Sciatic nerve (tissue), 2 donors: ENCODE data around the gene RTN4RL1. TPM values are rescaled to one million over a fixed set of nuclear protein-coding genes. Genes with fewer than 3 reads are reported as not detected.

Experiments
- ATAC-seq: fragments of 200-7000 bp; cut with Tn5 transposase; one replicate; pipeline ENCODE4 v1.9.1; 2020; ENCODE audit warnings: mild to moderate bottlenecking, moderate library complexity
- DNase-seq: peaks from one replicate; pipeline ENCODE4 v3.0.0-alpha.2; 2020; ENCODE audit warnings: low spot score
- intact Hi-C: fragments of 100-400 bp; cut with DNase I; formaldehyde crosslinking; loops from one replicate; pipeline ENCODE4 v1.14.2; 2022
- total RNA-seq: library from RNA; stranded (reverse); fragmentation: NEBNext Ultra II Directional; extraction: Animal tissue kit (Norgen Biotek cat#: 25700); gene quantifications from one replicate; pipeline ENCODE4 v1.2.1, GENCODE V29; 2021
- donor health status: DM: no; HTN: no; CAD: no.
- donor health status: DM: no; HTN: no; CAD: no.

RTN4RL1 gene
- total RNA-seq, 1 donor from 2014 or later: 5.8 TPM

GRCh38 chr17:2060681-2061440 is 35.7 kb upstream of the RTN4RL1 start:
- peak; percentile 21 for ATAC-seq
- intact Hi-C loops: no loop called here
- no peak for DNase-seq

- no peak for DNase-seq
- no peak for ATAC-seq
- intact Hi-C loops: no loop called here
These were observed 35.2 kb upstream of the RTN4RL1 start for GRCh38 chr17:2060385-2060658.

GRCh38 chr17:2059547-2060384 is 34.6 kb upstream of the RTN4RL1 start:
- no peak for DNase-seq

GRCh38 chr17:2058586-2059546 is 33.7 kb upstream of the RTN4RL1 start:
- peak; percentile 11 for ATAC-seq
- DNase-seq: peak; percentile 91
- intact Hi-C loops: no loop called here

More at GRCh38 chr17:2059547-2060384, 34.6 kb upstream of the RTN4RL1 start:
- no peak for ATAC-seq
- intact Hi-C loops: no loop called here

GRCh38 chr17:2057760-2058585 is 32.8 kb upstream of the RTN4RL1 start:
- ATAC-seq (no peak), DNase-seq (no peak)
- intact Hi-C loops: no loop called here

- DNase-seq: no peak
- ATAC-seq: no peak
- intact Hi-C loops: no loop called here
These were observed 32.1 kb upstream of the RTN4RL1 start for GRCh38 chr17:2057175-2057759.

- DNase-seq (no peak), ATAC-seq (no peak)
- intact Hi-C loops: no loop called here
These were observed 31.4 kb upstream of the RTN4RL1 start for GRCh38 chr17:2056206-2057174.

- DNase-seq (no peak), ATAC-seq (no peak)
- intact Hi-C loops: loop anchor here (2.0 kb wide), 1 partner anchor 189 kb away; no protein-coding TSS in a partner anchor
These were observed 30.4 kb upstream of the RTN4RL1 start for GRCh38 chr17:2055292-2056205.

DNA sequence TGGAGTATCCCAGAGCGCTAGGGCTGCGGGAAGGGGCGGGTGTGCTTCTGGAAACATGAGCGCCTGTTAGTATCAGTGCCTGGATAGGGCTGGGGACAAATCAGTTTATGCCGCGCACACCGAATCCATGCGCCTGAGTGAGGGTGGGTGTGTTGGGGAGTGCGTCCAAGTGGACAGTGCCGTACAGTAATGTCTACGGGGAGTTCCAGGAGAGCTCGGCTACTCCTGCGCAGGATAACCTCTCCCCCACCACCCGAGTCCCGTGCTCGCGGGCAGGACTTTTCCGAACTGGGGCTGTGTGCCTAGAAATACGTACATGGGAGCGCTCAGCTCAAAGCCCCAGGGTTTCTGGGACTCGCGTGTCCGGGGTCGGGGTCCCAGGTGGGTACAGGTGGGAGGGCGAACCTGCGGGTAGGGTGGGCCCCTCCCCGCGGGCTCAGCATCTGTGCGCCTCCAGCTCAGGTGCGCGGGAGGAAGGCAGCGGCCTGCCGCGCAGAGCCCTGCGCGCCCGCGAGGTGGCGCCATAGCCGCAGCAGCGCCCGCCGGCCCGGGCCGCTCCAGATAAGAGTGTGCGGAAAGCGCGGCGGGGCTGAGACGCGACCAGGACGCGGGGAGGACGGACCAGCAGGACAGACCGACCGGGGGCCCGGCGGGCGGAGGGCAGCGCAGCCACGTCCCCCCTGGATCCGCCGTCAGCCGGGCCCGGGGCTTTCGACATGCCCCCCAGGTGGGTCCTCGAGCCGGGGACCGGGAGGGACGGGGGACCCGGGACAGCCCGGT is 29.6 kb upstream of the RTN4RL1 start, which contains the start of gene HIC1:
Gene HIC1 (plus strand): TSS at position 592 of the 780 bp plus-strand sequence. CDS start 1,588 bp downstream, outside the sequence.
- ATAC-seq (peak; percentile 60), DNase-seq (peak; percentile 90)
- intact Hi-C loops: loop anchor here (2.0 kb wide), 1 partner anchor 190 kb away; no protein-coding TSS in a partner anchor

- no peak for DNase-seq
- no peak for ATAC-seq
- intact Hi-C loops: loop anchor here (2.0 kb wide), 1 partner anchor 191 kb away; no protein-coding TSS in a partner anchor
These were observed 29.1 kb upstream of the RTN4RL1 start for GRCh38 chr17:2054262-2054511.

- peak; percentile 50 for ATAC-seq
- intact Hi-C loops: loop anchor here (2.0 kb wide), 1 partner anchor 191 kb away; no protein-coding TSS in a partner anchor
These were observed 28.5 kb upstream of the RTN4RL1 start for GRCh38 chr17:2053380-2054261.

GRCh38 chr17:2051933-2052559 is 26.9 kb upstream of the RTN4RL1 start:
- intact Hi-C loops: no loop called here
- ATAC-seq (no peak), DNase-seq (no peak)

More at GRCh38 chr17:2053380-2054261, 28.5 kb upstream of the RTN4RL1 start:
- DNase-seq: peak; percentile 91

GRCh38 chr17:2051061-2051932 is 26.2 kb upstream of the RTN4RL1 start:
- DNase-seq (no peak), ATAC-seq (no peak)
- intact Hi-C loops: no loop called here
